D721Med (cell line): ENCODE data around the gene MICU1.
"Not testable (repeated sequence)": the region's sequence is repeated elsewhere in the genome, so short reads cannot be mapped to it uniquely, and the experiment has no call there.

Experiments used
- DNase-seq: peaks from one replicate; pipeline ENCODE4 v3.0.0; 2011; ENCODE audit warnings: low spot score; ENCODE audit not compliant: insufficient read length
- FAIRE-seq: peaks from 2 replicates; lab custom pipeline; 2011; peaks lifted over from hg19 to GRCh38; lab: Jason Lieb, UNC
- TF ChIP-seq, protein P1 (sequence below): IDR thresholded peaks from 2 replicates; pipeline ENCODE4 v1.5.1; 2012; ENCODE audit warnings: mild to moderate bottlenecking, control low read depth; ENCODE audit not compliant: insufficient read depth; ENCODE audit errors: missing control alignments

The MICU1 gene, protein sequence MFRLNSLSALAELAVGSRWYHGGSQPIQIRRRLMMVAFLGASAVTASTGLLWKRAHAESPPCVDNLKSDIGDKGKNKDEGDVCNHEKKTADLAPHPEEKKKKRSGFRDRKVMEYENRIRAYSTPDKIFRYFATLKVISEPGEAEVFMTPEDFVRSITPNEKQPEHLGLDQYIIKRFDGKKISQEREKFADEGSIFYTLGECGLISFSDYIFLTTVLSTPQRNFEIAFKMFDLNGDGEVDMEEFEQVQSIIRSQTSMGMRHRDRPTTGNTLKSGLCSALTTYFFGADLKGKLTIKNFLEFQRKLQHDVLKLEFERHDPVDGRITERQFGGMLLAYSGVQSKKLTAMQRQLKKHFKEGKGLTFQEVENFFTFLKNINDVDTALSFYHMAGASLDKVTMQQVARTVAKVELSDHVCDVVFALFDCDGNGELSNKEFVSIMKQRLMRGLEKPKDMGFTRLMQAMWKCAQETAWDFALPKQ

DNA sequence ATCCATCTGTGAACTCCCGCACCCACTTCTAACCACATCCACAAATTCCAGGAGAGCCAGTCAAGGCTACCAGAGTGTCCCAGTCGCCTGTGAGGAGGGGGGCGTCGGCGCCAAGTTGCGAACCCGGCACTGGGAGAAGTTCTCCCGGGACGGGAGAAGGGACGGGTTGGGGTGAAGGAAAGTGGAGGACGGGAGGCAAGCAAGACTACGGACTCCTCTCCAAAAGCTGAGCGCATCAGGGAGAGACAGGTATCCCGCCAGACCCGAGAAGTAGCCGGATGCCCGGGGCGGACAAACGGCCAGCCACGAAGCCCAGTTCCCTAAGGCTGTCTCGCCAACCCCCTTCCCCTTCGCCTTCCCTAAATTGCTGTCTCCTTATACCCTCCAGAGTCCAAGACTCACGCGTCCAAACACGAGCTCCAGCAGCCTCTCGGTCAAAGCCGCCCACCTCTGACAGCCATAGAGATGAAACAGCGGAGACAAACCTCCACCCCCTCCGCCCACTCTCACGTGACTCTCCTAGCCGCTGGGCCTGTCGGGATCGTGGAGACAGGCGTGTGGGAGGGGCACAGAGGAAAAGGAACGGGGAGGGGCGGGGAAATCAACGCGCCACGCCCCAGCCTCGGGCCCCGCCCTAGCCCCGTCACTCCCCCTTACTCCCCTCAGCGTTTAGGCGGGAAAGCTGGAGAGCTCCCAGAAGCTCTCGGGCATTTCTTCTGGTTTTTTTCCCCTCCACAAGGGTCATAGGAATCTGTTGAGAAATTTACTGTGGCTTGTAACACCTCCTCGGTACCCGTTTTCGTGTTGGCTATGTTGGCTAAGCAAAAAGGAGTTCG is at the start of gene MICU1:
Gene MICU1, minus strand, starts transcription at position 472 of the 836 bp plus-strand sequence. CDS start 59,286 bp downstream, outside the sequence.
- TF ChIP-seq, protein P1, sequence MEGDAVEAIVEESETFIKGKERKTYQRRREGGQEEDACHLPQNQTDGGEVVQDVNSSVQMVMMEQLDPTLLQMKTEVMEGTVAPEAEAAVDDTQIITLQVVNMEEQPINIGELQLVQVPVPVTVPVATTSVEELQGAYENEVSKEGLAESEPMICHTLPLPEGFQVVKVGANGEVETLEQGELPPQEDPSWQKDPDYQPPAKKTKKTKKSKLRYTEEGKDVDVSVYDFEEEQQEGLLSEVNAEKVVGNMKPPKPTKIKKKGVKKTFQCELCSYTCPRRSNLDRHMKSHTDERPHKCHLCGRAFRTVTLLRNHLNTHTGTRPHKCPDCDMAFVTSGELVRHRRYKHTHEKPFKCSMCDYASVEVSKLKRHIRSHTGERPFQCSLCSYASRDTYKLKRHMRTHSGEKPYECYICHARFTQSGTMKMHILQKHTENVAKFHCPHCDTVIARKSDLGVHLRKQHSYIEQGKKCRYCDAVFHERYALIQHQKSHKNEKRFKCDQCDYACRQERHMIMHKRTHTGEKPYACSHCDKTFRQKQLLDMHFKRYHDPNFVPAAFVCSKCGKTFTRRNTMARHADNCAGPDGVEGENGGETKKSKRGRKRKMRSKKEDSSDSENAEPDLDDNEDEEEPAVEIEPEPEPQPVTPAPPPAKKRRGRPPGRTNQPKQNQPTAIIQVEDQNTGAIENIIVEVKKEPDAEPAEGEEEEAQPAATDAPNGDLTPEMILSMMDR: no peak

DNA sequence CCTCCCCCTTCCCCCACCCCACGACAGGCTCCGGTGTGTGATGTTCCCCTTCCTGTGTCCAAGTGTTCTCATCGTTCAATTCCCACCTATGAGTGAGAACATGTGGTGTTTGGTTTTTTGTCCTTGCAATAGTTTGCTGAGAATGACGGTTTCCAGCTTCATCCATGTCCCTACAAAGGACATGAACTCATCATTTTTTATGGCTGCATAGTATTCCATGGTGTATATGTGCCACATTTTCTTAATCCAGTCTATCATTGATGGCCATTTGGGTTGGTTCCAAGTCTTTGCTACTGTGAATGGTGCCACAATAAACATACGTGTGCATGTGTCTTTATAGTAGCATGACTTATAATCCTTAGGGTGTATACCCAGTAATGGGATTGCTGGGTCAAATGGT is 48.3 kb upstream of the MICU1 start:
- DNase-seq, FAIRE-seq: not testable (repeated sequence)

More for the DNA sequence above, at the start of gene MICU1:
- no peak for FAIRE-seq
- DNase-seq: peak; percentile 83

DNA sequence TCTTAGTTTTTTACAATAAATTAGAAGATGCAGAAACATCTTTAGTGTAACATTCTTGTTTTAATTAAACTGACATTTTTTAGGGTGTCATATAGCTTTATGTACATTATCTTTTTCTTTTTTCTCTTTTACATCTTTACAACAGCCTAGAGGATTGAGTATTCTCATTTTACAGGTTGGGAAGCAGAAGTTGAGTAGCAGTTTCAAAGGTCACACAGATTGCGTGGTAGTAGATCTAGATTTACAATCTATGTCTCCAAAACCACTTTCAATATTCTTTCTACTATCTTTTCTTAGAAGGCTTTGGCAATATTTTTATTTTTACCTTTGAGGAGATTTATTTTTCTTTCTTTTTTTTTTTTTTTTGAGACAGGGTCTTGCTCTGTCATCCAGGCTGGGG is 47.4 kb upstream of the MICU1 start:
- DNase-seq (no peak), FAIRE-seq (no peak)
- TF ChIP-seq, protein P1: no peak

DNA sequence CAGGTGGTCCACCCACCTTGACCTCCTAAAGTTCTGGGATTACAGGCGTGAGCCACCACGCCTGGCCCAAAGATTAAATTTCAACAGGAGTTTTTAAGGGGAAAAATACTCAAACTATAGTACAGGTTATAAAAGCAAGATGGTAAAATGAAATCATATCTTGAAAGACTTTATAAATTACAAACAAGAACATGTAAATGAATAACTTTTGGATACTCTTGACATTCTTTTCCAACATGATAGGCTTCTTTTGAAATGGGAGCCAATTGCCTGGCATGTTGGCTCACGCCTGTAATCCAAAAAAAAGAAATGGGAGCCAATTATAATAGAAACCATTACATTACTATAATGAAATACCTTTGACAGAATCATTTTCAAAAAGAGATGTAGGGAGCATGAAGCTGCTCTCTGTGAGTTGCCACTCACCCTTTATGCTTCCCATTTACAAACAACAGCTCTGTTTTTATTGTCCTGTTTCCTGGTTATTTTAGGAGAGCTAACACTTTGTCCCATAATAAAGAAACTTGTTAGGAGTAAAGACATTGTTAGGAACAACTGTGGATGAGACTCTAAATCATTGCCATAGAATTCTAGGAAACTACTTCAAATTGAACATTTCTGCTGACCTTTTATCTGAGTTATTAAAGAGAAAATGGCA is 41.5 kb upstream of the MICU1 start:
- TF ChIP-seq, protein P1: no peak
- DNase-seq (no peak), FAIRE-seq (no peak)

DNA sequence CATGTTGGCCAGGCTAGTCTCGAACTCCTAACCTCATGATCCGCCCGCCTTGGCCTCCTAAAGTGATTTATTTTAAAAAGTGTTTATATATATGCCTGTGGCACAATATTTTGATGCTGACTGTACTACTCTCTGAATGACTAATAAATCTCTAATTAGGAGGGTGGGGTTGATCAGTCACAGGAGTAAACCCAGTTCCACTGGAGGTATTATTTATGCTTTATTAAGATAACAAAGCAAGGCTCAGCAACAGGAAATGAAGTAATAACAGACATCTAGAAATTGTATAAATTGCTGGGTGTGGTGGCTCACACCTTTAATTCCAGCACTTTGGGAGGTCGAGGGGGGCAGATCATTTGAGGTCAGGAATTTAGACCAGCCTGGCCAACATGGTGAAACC is 40.0 kb upstream of the MICU1 start:
- FAIRE-seq (no peak), DNase-seq (no peak)
- TF ChIP-seq, protein P1: no peak

DNA sequence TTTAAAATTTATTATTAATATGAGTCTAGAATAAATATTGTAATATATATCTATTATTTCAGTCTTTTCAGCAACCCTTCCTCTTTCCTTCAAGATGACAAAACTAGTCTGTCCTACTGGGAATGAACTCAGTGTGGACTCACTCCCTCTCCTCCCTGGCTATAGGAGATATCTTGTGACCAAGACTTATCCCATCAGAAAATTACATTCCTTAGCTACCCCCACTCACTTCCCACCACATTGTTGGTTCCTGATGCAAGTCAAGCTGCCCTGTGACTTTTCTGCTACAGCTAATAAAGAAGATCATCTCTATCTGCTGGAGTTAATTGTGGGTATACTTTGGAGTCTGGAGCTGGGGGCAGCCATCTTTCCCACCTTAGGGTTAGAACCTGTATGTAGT is 38.1 kb upstream of the MICU1 start:
- TF ChIP-seq, protein P1: no peak
- no peak for FAIRE-seq

DNA sequence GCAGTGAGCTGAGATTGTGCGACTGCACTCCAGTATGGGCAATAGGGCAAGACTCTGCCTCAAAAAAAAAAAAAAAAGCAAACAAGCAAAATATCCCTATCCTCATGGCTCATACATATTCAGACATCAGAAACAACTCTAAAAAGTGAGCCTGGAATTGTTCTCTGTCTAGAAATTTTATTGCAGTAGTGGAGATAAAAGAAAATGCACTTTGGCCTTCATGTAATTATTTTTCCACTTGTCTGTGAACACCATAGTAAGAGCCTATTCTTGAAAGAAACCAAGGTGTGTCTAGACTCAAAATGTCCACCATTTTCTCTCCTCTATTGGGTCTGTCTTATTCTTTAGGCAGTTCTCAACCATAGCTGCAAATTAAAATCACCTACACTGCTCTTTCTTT is 35.6 kb upstream of the MICU1 start:
- FAIRE-seq (no peak), DNase-seq (no peak)
- TF ChIP-seq, protein P1: no peak

More for the DNA sequence above, 38.1 kb upstream of the MICU1 start:
- no peak for DNase-seq
